Measurements from ENCODE around the gene OSBPL10. TPM values are rescaled to one million over a fixed set of nuclear protein-coding genes. Genes with fewer than 3 reads are reported as not detected.
"Not testable (repeated sequence)": the region's sequence is repeated elsewhere in the genome, so short reads cannot be mapped to it uniquely, and the experiment has no call there.

The OSBPL10 gene
- total RNA-seq, 2 donors from 2014 or later, result 0.90 to 11.5 TPM

DNA sequence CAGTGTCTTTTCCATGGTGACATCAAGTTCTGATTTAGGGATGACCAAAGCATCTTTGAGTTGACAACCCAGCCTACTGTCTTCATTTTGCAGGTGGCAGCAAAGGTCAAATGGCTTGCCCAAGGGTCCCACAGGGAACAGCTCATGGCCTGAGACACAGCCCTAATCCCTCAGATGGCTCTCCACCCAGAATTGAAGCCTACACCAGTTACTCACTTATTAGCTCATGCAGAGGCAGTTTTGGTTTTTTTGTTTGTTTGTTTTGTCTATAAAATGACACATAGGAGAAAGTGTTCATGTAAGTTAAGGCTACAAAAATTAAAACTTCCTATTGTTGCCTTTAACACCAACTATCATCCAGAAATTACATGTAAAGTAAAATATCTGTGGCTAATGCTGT is 167.9 kb downstream of the OSBPL10 start:
- Mint-ChIP-seq H3K4me3 (no peak overlapping the region), H3K27me3 (peaks cover 4% of the 10 kb centered on the region), H3K36me3 (ENCODE audit: low read depth) (no peaks in the 10 kb centered on the region), H3K9me3 (no peaks in the 10 kb centered on the region), H3K27ac (no peak overlapping the region), H3K4me1 (no peaks in the 10 kb centered on the region)
- ATAC-seq (replicated peaks), result no peak

- Mint-ChIP-seq H3K9me3 (no peaks in the 10 kb centered on the region), H3K27ac (no peak overlapping the region), H3K4me1 (no peaks in the 10 kb centered on the region), H3K36me3 (ENCODE audit: low read depth) (no peaks in the 10 kb centered on the region), H3K4me3 (no peak overlapping the region), H3K27me3 (peaks cover 15% of the 10 kb centered on the region)
- ATAC-seq (replicated peaks), result no peak
These were observed 170.1 kb downstream of the OSBPL10 start for GRCh38 chr3:31810991-31811433.

DNA sequence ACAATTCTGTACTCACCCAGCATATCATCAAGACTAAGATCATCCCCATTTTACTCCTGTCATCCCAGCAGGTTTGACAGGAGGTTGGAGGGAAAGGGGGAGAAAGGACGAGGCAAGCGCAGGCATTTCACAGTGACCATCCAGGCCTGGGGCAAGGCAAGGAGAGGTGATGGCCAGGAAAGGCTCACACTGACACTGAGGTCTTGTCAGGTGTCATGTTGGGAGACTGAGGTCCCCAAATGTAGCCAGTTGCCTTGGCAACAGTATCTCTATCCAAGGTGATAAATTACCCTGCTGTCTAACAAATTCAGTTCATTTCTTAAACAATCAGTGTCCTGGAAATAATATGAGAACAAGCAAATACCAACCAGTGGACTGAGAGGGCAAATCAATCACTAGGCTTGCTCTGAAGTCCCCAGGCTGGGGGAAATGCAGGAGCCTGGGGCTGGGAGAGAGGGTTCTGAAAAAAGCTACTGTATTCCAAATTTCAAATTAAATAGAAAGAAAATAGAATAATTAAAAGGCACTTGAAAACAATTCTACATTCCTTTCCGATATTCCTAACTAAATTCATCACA is 172.8 kb downstream of the OSBPL10 start:
- Mint-ChIP-seq H3K36me3 (ENCODE audit: low read depth) (no peaks in the 10 kb centered on the region), H3K27ac (no peak overlapping the region), H3K4me1 (no peaks in the 10 kb centered on the region), H3K27me3 (peaks cover 15% of the 10 kb centered on the region), H3K9me3 (no peaks in the 10 kb centered on the region), H3K4me3 (no peak overlapping the region)
- no peak for ATAC-seq (replicated peaks)

DNA sequence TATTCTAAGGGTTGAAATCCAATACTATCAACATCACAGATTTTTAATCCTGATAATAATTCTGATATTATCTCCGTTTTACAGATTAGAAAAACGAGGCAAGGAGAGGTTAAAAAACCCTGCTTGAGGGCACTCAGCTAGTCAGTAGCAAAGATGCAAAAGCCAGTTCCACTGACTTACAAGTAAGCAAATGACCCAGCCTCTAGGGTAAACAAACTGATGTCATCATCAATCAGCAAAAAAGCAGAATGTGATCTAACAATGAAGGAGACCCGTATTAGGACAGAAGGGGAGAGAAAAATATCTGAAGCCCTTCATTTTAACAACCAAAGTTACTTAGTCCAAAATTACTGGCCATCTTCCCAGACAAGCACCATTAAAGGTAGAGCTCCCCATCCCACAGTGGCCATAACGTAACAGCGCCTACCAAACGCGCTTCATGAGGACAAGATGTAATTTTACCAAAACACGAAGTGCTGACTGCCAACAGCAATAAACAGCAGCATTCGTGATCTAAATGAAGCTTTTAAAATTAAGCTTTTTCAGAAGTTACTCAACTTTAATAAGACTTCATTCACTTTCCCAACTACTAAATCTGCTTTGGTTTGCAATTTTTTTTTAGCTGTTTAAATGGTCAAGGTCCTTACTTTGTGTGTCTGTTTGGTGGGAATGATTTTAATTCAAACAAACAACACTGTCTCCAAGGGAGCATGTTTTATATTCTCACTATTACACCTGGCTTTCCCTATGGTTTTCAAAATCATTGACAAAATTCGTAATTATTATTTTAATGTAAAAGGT is 176.6 kb downstream of the OSBPL10 start:
- Mint-ChIP-seq H3K27me3 (peaks cover 15% of the 10 kb centered on the region), H3K36me3 (ENCODE audit: low read depth) (no peaks in the 10 kb centered on the region), H3K4me1 (no peaks in the 10 kb centered on the region), H3K27ac (no peak overlapping the region), H3K9me3 (no peaks in the 10 kb centered on the region), H3K4me3 (no peak overlapping the region)
- no peak for ATAC-seq (replicated peaks)

- ATAC-seq (replicated peaks), result no peak
- Mint-ChIP-seq H3K4me1 (no peaks in the 10 kb centered on the region), H3K9me3 (no peaks in the 10 kb centered on the region), H3K4me3 (no peak overlapping the region), H3K36me3 (ENCODE audit: low read depth) (no peaks in the 10 kb centered on the region), H3K27me3 (peaks cover 11% of the 10 kb centered on the region), H3K27ac (no peak overlapping the region)
These were observed 177.9 kb downstream of the OSBPL10 start for GRCh38 chr3:31802981-31803740.

GRCh38 chr3:31800436-31800835 is 180.6 kb downstream of the OSBPL10 start:
- H3K36me3 Mint-ChIP-seq (ENCODE audit: low read depth), result no peaks in the 10 kb centered on the region
- ATAC-seq (replicated peaks), result no peak
- no peaks in the 10 kb centered on the region for H3K9me3 Mint-ChIP-seq
- H3K27ac Mint-ChIP-seq, result no peak overlapping the region
- H3K4me3 Mint-ChIP-seq, result no peak overlapping the region
- no peaks in the 10 kb centered on the region for H3K27me3 Mint-ChIP-seq
- H3K4me1 Mint-ChIP-seq, result no peaks in the 10 kb centered on the region

DNA sequence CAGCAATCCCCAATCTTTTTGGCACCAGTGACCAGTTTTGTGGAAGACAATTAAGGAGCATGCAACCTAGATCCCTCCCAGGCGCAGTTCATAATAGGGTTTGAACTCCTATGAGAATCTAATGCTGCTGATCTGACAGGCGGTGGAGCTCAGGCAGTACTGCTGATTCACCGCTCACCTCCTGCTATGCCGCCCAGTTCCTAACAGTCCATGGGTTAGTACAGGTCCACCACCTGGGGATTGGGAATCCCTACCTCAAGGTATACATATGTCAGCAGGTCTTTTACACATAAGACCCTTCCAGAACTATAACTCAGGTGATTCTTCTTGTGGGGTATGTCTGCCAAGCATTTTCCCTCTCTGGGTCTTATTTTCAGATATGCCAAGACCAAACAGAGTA is 182.2 kb downstream of the OSBPL10 start:
- H3K4me1 Mint-ChIP-seq, result no peaks in the 10 kb centered on the region
- no peak overlapping the region for H3K4me3 Mint-ChIP-seq
- H3K9me3 Mint-ChIP-seq, result no peaks in the 10 kb centered on the region
- H3K36me3 Mint-ChIP-seq (ENCODE audit: low read depth), result no peaks in the 10 kb centered on the region
- no peak overlapping the region for H3K27ac Mint-ChIP-seq
- ATAC-seq (replicated peaks), result no peak
- no peaks in the 10 kb centered on the region for H3K27me3 Mint-ChIP-seq

DNA sequence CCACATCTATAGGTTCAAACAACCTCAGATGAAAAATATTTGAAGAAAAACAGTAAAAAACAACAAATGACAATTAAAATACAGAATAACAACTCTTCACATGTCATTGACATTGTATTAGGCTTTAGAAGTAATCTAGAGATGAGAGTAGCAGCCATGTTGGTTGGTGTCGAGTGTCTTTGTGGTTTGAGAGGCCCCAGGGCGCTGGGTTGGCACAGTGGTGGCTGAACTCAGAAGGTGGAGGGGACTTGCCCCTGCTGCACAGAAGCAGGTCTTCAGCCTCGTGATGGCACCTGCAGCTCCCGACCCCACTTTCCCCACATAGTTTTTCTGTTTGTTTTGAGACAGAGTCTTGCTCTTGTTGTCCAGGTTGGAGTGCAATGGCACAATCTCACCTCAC is 187.2 kb downstream of the OSBPL10 start:
- Mint-ChIP-seq H3K9me3 (no peaks in the 10 kb centered on the region), H3K36me3 (ENCODE audit: low read depth) (no peaks in the 10 kb centered on the region), H3K4me3 (no peak overlapping the region), H3K4me1 (no peaks in the 10 kb centered on the region), H3K27me3 (no peaks in the 10 kb centered on the region), H3K27ac (no peak overlapping the region)
- ATAC-seq (replicated peaks), result no peak

DNA sequence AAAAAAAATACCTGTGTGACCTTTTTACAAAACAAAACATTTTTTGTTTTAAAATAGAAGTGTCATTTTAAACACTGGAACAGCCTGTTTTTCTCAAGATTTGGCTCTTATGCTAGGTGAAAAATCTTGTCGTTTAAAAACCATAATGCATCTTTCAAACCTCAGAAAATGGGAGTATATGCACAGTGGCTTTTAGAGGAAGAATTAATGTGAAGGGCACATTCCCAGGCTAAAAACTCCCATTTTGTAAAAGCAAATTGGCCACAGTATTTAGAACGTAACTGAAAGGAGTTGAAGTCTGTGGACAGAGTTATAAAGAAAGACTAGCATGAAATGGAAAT is 190.0 kb downstream of the OSBPL10 start:
- H3K4me1 Mint-ChIP-seq, result no peaks in the 10 kb centered on the region
- H3K36me3 Mint-ChIP-seq (ENCODE audit: low read depth), result no peaks in the 10 kb centered on the region
- no peak overlapping the region for H3K27ac Mint-ChIP-seq
- no peaks in the 10 kb centered on the region for H3K27me3 Mint-ChIP-seq
- H3K4me3 Mint-ChIP-seq, result no peak overlapping the region
- no peak for ATAC-seq (replicated peaks)
- no peaks in the 10 kb centered on the region for H3K9me3 Mint-ChIP-seq

DNA sequence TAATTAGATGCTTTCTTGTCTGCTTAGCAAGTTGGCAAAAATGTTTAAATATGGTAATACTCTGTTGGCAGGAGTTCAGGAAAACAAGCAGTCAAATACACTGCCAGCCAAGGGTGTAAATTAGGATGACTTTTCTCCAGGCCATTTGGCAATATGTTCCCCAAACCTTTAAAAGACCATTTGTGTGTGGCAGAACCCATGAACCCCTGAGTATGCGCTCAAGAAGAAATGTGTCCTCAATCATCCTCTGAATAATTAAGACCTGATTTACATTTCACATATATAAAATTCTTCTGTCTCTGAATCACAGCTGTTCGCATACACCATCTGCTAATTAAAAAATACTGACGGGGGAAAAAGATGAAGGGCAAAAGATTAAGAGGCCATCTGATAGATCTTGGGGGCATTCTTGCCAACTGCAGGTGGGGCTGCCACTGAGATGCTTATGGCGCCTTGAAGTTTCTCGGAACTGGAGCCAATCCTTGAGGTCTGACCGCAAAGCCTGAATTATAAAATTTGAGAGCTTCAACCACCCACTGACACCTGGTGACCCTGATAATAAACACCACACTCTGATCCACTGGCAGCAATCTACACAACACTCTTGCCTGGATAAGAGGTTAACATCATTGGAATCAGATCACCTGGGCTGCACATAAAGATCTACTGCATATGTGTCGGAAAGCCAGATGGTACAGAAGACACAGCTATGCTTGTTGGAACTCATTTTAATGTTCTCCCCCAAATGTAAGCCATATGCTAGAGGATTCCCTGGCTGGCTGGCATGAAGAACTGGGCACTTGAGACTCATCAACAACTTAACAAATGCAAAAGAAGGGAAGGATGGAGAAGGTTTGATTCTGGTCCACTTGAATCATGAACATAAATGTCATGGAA is 190.6 kb downstream of the OSBPL10 start:
- Mint-ChIP-seq H3K4me3 (no peak overlapping the region), H3K27me3 (no peaks in the 10 kb centered on the region), H3K9me3 (no peaks in the 10 kb centered on the region), H3K36me3 (ENCODE audit: low read depth) (no peaks in the 10 kb centered on the region), H3K27ac (no peak overlapping the region), H3K4me1 (no peaks in the 10 kb centered on the region)
- ATAC-seq (replicated peaks), result no peak

GRCh38 chr3:31789429-31789828 is 191.6 kb downstream of the OSBPL10 start:
- ATAC-seq (replicated peaks), result no peak
- Mint-ChIP-seq H3K4me1 (no peaks in the 10 kb centered on the region), H3K27ac (no peak overlapping the region), H3K36me3 (ENCODE audit: low read depth) (no peaks in the 10 kb centered on the region), H3K27me3 (no peaks in the 10 kb centered on the region), H3K9me3 (no peaks in the 10 kb centered on the region), H3K4me3 (no peak overlapping the region)

DNA sequence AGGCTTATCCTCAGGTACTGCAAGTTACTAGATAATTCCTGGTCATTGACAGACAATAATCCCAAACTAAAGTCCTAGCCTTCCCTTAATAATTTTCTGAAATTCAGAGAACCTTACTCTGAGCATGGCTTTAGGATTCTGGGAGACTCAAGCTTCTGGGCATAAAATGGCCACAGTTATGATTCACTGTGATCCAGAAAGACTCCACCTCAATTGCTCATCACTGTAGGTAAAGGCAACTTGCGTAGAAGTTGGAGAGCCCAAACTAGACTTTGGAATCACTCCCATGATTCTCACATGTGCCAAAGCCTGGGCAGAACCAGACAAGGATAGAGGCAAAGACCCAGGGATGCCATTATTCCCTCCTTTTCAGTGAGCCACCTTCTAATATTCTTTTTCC is 195.3 kb downstream of the OSBPL10 start:
- Mint-ChIP-seq H3K4me1 (no peaks in the 10 kb centered on the region), H3K27ac (no peak overlapping the region), H3K27me3 (no peaks in the 10 kb centered on the region), H3K9me3 (no peaks in the 10 kb centered on the region), H3K36me3 (ENCODE audit: low read depth) (no peaks in the 10 kb centered on the region), H3K4me3 (no peak overlapping the region)
- no peak for ATAC-seq (replicated peaks)

DNA sequence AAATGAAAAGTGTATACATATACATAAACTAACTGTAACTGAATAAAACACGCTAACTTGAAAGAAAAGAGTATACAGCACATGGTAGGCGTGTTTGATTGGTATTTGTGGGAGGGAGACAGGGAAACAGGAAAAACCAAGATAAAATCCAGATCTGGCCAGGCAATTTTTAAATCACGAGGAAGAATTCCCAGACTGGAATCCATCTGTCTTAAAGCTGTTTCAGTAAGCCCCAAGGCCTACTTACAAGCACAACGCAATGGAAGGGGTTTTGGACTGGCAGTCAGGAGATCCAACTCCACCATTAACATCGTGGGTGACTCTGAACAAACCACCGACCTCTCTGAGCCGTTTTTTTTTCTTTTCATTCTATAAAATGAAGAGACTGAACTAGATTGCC is 195.8 kb downstream of the OSBPL10 start:
- Mint-ChIP-seq H3K27me3 (no peaks in the 10 kb centered on the region), H3K36me3 (ENCODE audit: low read depth) (no peaks in the 10 kb centered on the region), H3K27ac (no peak overlapping the region), H3K4me1 (no peaks in the 10 kb centered on the region), H3K9me3 (no peaks in the 10 kb centered on the region), H3K4me3 (no peak overlapping the region)
- ATAC-seq (replicated peaks), result no peak

DNA sequence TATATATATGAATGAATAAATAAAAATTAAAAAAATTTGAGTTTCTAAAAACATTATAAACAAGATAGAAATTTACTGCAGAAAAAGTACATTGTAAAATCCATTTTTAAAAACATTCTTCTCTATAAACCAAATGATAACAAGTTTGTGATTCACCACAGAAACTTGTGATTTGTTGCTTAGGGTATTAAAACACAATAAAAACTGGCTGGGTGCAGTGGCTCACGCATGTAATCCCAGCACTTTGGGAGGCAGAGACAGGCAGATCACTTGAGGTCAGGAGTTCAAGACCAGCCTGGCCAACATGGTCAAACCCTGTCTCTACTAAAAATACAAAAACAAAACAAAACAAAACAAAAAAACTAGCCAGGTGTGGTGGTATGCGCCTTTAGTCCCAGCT is 197.2 kb downstream of the OSBPL10 start:
- not testable (repeated sequence) for H3K27ac Mint-ChIP-seq; H3K27me3 Mint-ChIP-seq; ATAC-seq (replicated peaks); H3K4me1 Mint-ChIP-seq; H3K36me3 Mint-ChIP-seq (ENCODE audit: low read depth); H3K4me3 Mint-ChIP-seq; H3K9me3 Mint-ChIP-seq

Data from activated T-helper 17 cell treated with anti-CD3 and anti-CD28 coated beads, Interleukin-2, amount 50 U/mL, for 72 hours (primary cell).